Measurements from ENCODE around the gene MELTF.

GRCh38 chr3:196979545-196979944, 50.1 kb downstream of the MELTF start:
- TF ChIP-seq CTCF (IDR thresholded peaks at IDR 0.05) (no peak), POLR2A (IDR thresholded peaks at IDR 0.05) (no peak)
